GM12892 (cell line): ENCODE measurements around the gene ALDH3B1.

ENCODE experiments used
- POLR2A ChIP-seq: IDR thresholded peaks from 2 replicates; pipeline ENCODE4 v1.6.1; 2011; ENCODE audit warnings: low read depth, low read length, control low read depth
- POLR2AphosphoS5 ChIP-seq: IDR thresholded peaks from 2 replicates; pipeline ENCODE4 v1.6.1; 2011; ENCODE audit warnings: low read depth, low read length, control low read depth
- TAF1 ChIP-seq: IDR thresholded peaks from 2 replicates; pipeline ENCODE4 v1.6.1; 2011; ENCODE audit warnings: low read depth, mild to moderate bottlenecking, control low read depth, low read length, borderline replicate concordance

DNA sequence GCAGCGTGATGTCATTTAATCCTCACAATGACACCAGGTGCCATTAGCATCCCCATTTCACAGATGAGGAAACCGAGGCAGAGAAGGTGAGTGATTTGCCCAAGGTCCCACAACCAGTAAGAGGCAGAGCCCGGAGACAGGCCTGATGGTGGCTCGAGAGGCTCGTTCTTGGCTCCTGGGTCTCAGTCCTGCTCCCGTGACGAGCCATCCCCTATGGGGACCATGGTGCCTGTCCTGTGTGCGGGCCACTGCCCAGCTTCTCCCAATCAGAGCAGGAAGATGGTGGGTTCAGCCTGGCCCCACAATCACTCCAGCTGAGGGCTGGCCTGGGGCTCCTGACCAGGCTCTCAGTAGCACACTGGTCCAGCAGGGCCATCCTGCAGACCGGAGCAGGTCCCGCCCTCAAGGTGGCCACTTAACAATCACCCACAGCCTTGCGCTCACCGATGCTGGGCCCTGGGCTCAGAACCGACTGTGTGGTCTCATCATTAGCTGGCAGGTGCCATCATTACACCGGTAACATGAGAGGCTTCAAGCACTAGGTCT is 3.6 kb downstream of the ALDH3B1 start:
- TF ChIP-seq POLR2A (no peak), POLR2AphosphoS5 (no peak), TAF1 (no peak)
